SU-DHL-6 (cell line): ENCODE results near the gene OGDH.
"Not testable (repeated sequence)": the region's sequence is repeated elsewhere in the genome, so short reads cannot be mapped to it uniquely, and the experiment has no call there.

Experiments used
- H2AFZ ChIP-seq: fragments of 200-600 bp; sonication (generic); 2 replicates; pipeline ENCODE4 v1.6.1; 2014; ENCODE audit warnings: low read depth, mild to moderate bottlenecking, moderate library complexity, mixed read lengths, antibody characterized with exemption, low read length; ENCODE audit not compliant: severe bottlenecking
- H3F3A ChIP-seq: fragments of 200-600 bp; shearing (Covaris generic); 2 replicates; pipeline ENCODE4 v1.6.0; 2016; ENCODE audit warnings: antibody characterized with exemption, mild to moderate bottlenecking; ENCODE audit not compliant: insufficient read depth
- H3K27ac ChIP-seq: fragments of 200-600 bp; sonication (generic); 2 replicates; pipeline ENCODE4 v1.5.1; 2016; ENCODE audit warnings: low read depth, mild to moderate bottlenecking, low read length, moderate library complexity, mixed read lengths
- H3K27me3 ChIP-seq: fragments of 200-600 bp; sonication (generic), shearing (Covaris generic); 2 replicates; pipeline ENCODE4 v1.6.0; 2014; ENCODE audit warnings: mild to moderate bottlenecking, low read length
- H3K36me3 ChIP-seq: fragments of 200-600 bp; sonication (generic); 2 replicates; pipeline ENCODE4 v1.6.1; 2014; ENCODE audit warnings: mild to moderate bottlenecking, low read length, mixed read lengths
- H3K4me2 ChIP-seq: fragments of 300-600, 200-600 bp; shearing (Covaris generic), sonication (generic); 2 replicates; pipeline ENCODE4 v1.6.0; 2014; ENCODE audit warnings: low read length, low read depth, mild to moderate bottlenecking; ENCODE audit not compliant: poor library complexity, severe bottlenecking
- H3K4me3 ChIP-seq: fragments of 200-600 bp; sonication (generic); 2 replicates; pipeline ENCODE4 v1.5.1; 2014; ENCODE audit warnings: antibody characterized with exemption, low read length, mild to moderate bottlenecking, mixed read lengths; ENCODE audit not compliant: insufficient read depth, poor library complexity, severe bottlenecking
- H3K79me2 ChIP-seq: fragments of 200-600 bp; sonication (generic); 2 replicates; pipeline ENCODE4 v1.6.1; 2014; ENCODE audit warnings: mild to moderate bottlenecking, low read length, moderate library complexity; ENCODE audit not compliant: insufficient read depth
- H3K9ac ChIP-seq: fragments of 200-600 bp; sonication (generic); 2 replicates; pipeline ENCODE4 v1.7.0; 2014; ENCODE audit warnings: mild to moderate bottlenecking, low read length
- H3K9me2 ChIP-seq: fragments of 200-600 bp; sonication (generic); replicated peaks from 2 replicates; pipeline ENCODE4 v1.6.1; 2014; ENCODE audit warnings: low read length; ENCODE audit not compliant: insufficient read depth
- H3K9me3 ChIP-seq: fragments of 200-600 bp; sonication (generic); 2 replicates; pipeline ENCODE4 v1.6.1; 2014; ENCODE audit warnings: low read length, mixed read lengths; ENCODE audit not compliant: insufficient read depth
- H4K20me1 ChIP-seq: fragments of 200-600 bp; sonication (generic); 2 replicates; pipeline ENCODE4 v1.6.1; 2014; ENCODE audit warnings: low read depth, mild to moderate bottlenecking, antibody characterized with exemption, low read length, moderate library complexity, mixed read lengths
- CTCF ChIP-seq: fragments of 200-600 bp; sonication (generic); IDR thresholded peaks from one replicate; pipeline ENCODE4 v1.5.1; 2017; ENCODE audit warnings: antibody characterized with exemption, mild to moderate bottlenecking, low read length, moderate library complexity; ENCODE audit not compliant: insufficient read depth, poor library complexity, severe bottlenecking
- EZH2phosphoT487 ChIP-seq: fragments of 200-600 bp; sonication (generic), shearing (Covaris generic); conservative IDR thresholded peaks from 2 replicates; pipeline ENCODE4 v1.6.1; 2018; ENCODE audit warnings: mild to moderate bottlenecking, antibody characterized with exemption, low read length, moderate library complexity, mixed read lengths

Gene OGDH

GRCh38 chr7:44724276-44724675, 117.8 kb downstream of the OGDH start:
- H3K9ac ChIP-seq: no peak overlapping the region
- H3K79me2 ChIP-seq: no peaks in the 10 kb centered on the region
- H3K4me2 ChIP-seq: no peak overlapping the region
- H3F3A ChIP-seq: no peaks in the 10 kb centered on the region
- no peak overlapping the region for H3K27ac ChIP-seq
- TF ChIP-seq EZH2phosphoT487 (no peak), CTCF (no peak)
- H3K27me3 ChIP-seq: no peaks in the 10 kb centered on the region
- H3K4me3 ChIP-seq: no peak overlapping the region
- H4K20me1 ChIP-seq: no peaks in the 10 kb centered on the region
- peaks cover 13% of the 10 kb centered on the region; the same call in 1 of the 2 replicates for H3K9me3 ChIP-seq
- no peaks in the 10 kb centered on the region; the same call in 1 of the 2 replicates for H3K36me3 ChIP-seq
- H2AFZ ChIP-seq: no peak overlapping the region
- H3K9me2 ChIP-seq: no peaks in the 10 kb centered on the region

- H3K9me3 ChIP-seq, H3K4me3 ChIP-seq, H3K27ac ChIP-seq, H4K20me1 ChIP-seq, H3F3A ChIP-seq, H3K36me3 ChIP-seq, H3K4me2 ChIP-seq, H3K27me3 ChIP-seq, H3K9me2 ChIP-seq, H2AFZ ChIP-seq, H3K9ac ChIP-seq, H3K79me2 ChIP-seq: not testable (repeated sequence)
These were observed 119.8 kb downstream of the OGDH start for GRCh38 chr7:44726250-44726649.

- TF ChIP-seq EZH2phosphoT487 (no peak), CTCF (no peak)
- no peak overlapping the region for H3K27ac ChIP-seq
- no peaks in the 10 kb centered on the region for H3K79me2 ChIP-seq
These were observed 120.9 kb downstream of the OGDH start for GRCh38 chr7:44727158-44727936.

GRCh38 chr7:44727937-44728262, 121.5 kb downstream of the OGDH start:
- no peaks in the 10 kb centered on the region for H4K20me1 ChIP-seq
- no peak overlapping the region for H3K4me2 ChIP-seq
- no peaks in the 10 kb centered on the region for H3K27me3 ChIP-seq
- no peaks in the 10 kb centered on the region for H3K36me3 ChIP-seq
- no peaks in the 10 kb centered on the region for H3K9me3 ChIP-seq
- no peak for TF ChIP-seq CTCF
- no peak for TF ChIP-seq EZH2phosphoT487
- no peak overlapping the region for H3K4me3 ChIP-seq
- H3K27ac ChIP-seq: no peak overlapping the region
- no peaks in the 10 kb centered on the region for H3K9me2 ChIP-seq
- H2AFZ ChIP-seq: no peak overlapping the region
- no peak overlapping the region for H3K9ac ChIP-seq
- no peaks in the 10 kb centered on the region for H3K79me2 ChIP-seq
- H3F3A ChIP-seq: no peaks in the 10 kb centered on the region

More at GRCh38 chr7:44727158-44727936, 120.9 kb downstream of the OGDH start:
- H3K9me3 ChIP-seq: no peaks in the 10 kb centered on the region
- H3K27me3 ChIP-seq: no peaks in the 10 kb centered on the region
- H4K20me1 ChIP-seq: no peaks in the 10 kb centered on the region
- H3K4me3 ChIP-seq: no peak overlapping the region
- H3K9me2 ChIP-seq: no peaks in the 10 kb centered on the region
- H3F3A ChIP-seq: no peaks in the 10 kb centered on the region
- H3K36me3 ChIP-seq: no peaks in the 10 kb centered on the region
- H3K4me2 ChIP-seq: no peak overlapping the region
- H2AFZ ChIP-seq: no peak overlapping the region
- no peak overlapping the region for H3K9ac ChIP-seq
